ENCODE results near the gene SORCS2. TPM values are rescaled to one million over a fixed set of nuclear protein-coding genes. Genes with fewer than 3 reads are reported as not detected.

SORCS2 gene
- total RNA-seq, 1 experiment from 2014 or later = not detected

- Mint-ChIP-seq H3K4me1 (ENCODE audit: low read depth, unreplicated experiment) (no peaks in the 10 kb centered on the region), H3K27me3 (ENCODE audit: unreplicated experiment) (peaks cover 53% of the 10 kb centered on the region), H3K36me3 (ENCODE audit: insufficient read depth, unreplicated experiment) (no peaks in the 10 kb centered on the region), H3K9me3 (ENCODE audit: low read depth, unreplicated experiment) (peaks cover 6% of the 10 kb centered on the region), H3K4me3 (ENCODE audit: low read depth, unreplicated experiment) (no peak overlapping the region), H3K27ac (ENCODE audit: unreplicated experiment) (no peak overlapping the region)
- TF ChIP-seq CTCF (IDR thresholded peaks at IDR 0.05; ENCODE audit: unreplicated experiment) = no peak
- CTCF ChIA-PET = no interaction called here
- intact Hi-C loops (cut with micrococcal nuclease; ENCODE audit: unreplicated experiment) = no loop called here
- BruUV-seq (replicated peaks) = no TSS peak
- no peak for DNase-seq
These were observed 9.7 kb upstream of the SORCS2 start for GRCh38 chr4:7182616-7183015.

GRCh38 chr4:7183161-7183560, 9.2 kb upstream of the SORCS2 start:
- CTCF ChIA-PET = no interaction called here
- Mint-ChIP-seq H3K27ac (ENCODE audit: unreplicated experiment) (no peak overlapping the region), H3K27me3 (ENCODE audit: unreplicated experiment) (peaks cover 58% of the 10 kb centered on the region), H3K36me3 (ENCODE audit: insufficient read depth, unreplicated experiment) (no peaks in the 10 kb centered on the region), H3K4me1 (ENCODE audit: low read depth, unreplicated experiment) (no peaks in the 10 kb centered on the region), H3K4me3 (ENCODE audit: low read depth, unreplicated experiment) (no peak overlapping the region), H3K9me3 (ENCODE audit: low read depth, unreplicated experiment) (peaks cover 6% of the 10 kb centered on the region)
- no peak for TF ChIP-seq CTCF (IDR thresholded peaks at IDR 0.05; ENCODE audit: unreplicated experiment)
- DNase-seq = no peak
- intact Hi-C loops (cut with micrococcal nuclease; ENCODE audit: unreplicated experiment) = no loop called here
- no TSS peak for BruUV-seq (replicated peaks)

- H3K36me3 Mint-ChIP-seq (ENCODE audit: insufficient read depth, unreplicated experiment) = no peaks in the 10 kb centered on the region
- BruUV-seq (replicated peaks) = no TSS peak
- intact Hi-C loops (cut with micrococcal nuclease; ENCODE audit: unreplicated experiment) = no loop called here
- DNase-seq = no peak
- peaks cover 66% of the 10 kb centered on the region for H3K27me3 Mint-ChIP-seq (ENCODE audit: unreplicated experiment)
- no peak overlapping the region for H3K27ac Mint-ChIP-seq (ENCODE audit: unreplicated experiment)
- H3K4me3 Mint-ChIP-seq (ENCODE audit: low read depth, unreplicated experiment) = no peak overlapping the region
- TF ChIP-seq CTCF (IDR thresholded peaks at IDR 0.05; ENCODE audit: unreplicated experiment) = no peak
- no peaks in the 10 kb centered on the region for H3K4me1 Mint-ChIP-seq (ENCODE audit: low read depth, unreplicated experiment)
- CTCF ChIA-PET = no interaction called here
- H3K9me3 Mint-ChIP-seq (ENCODE audit: low read depth, unreplicated experiment) = peaks cover 6% of the 10 kb centered on the region
These were observed 8.4 kb upstream of the SORCS2 start for GRCh38 chr4:7183780-7184460.

- no TSS peak for BruUV-seq (replicated peaks)
- intact Hi-C loops (cut with micrococcal nuclease; ENCODE audit: unreplicated experiment) = loop anchor here (5.0 kb wide), 1 partner anchor 463 kb away; no protein-coding TSS in a partner anchor
- CTCF ChIA-PET = interaction anchor here (0.6 kb wide), 1 partner anchor 485 kb away, joined by 3 read pairs; no protein-coding TSS in a partner anchor
- no peaks in the 10 kb centered on the region for H3K36me3 Mint-ChIP-seq (ENCODE audit: insufficient read depth, unreplicated experiment)
- no peak overlapping the region for H3K27ac Mint-ChIP-seq (ENCODE audit: unreplicated experiment)
- no peak overlapping the region for H3K4me3 Mint-ChIP-seq (ENCODE audit: low read depth, unreplicated experiment)
- DNase-seq = no peak
- no peak for TF ChIP-seq CTCF (IDR thresholded peaks at IDR 0.05; ENCODE audit: unreplicated experiment)
- H3K4me1 Mint-ChIP-seq (ENCODE audit: low read depth, unreplicated experiment) = no peaks in the 10 kb centered on the region
- peaks cover 82% of the 10 kb centered on the region for H3K27me3 Mint-ChIP-seq (ENCODE audit: unreplicated experiment)
- H3K9me3 Mint-ChIP-seq (ENCODE audit: low read depth, unreplicated experiment) = no peaks in the 10 kb centered on the region
These were observed 6.8 kb upstream of the SORCS2 start for GRCh38 chr4:7185487-7186030.
